Left lung (tissue), 10 donors: ENCODE results near the gene EIF3D. TPM values are rescaled to one million over a fixed set of nuclear protein-coding genes. Genes with fewer than 3 reads are reported as not detected.
A peak's percentile ranks its signal among the peaks of the same experiment; 100 is the strongest.

Experiments used
- ATAC-seq: fragments of 200-7000 bp; cut with Tn5 transposase; one replicate; pipeline ENCODE4 v1.9.1; 2020; ENCODE audit warnings: moderate library complexity
- DNase-seq, 4 donors: peaks; one replicate each; pipeline ENCODE4 v3.0.0-alpha.2; 2013 to 2020
- H3K27ac ChIP-seq, 2 donors: fragments of 200-600 bp; sonication (generic) in 1 of 2; one replicate each; pipeline versions ENCODE4 v1.5.0 to v1.8.0; 2020 to 2021
- H3K27me3 ChIP-seq, 2 donors: fragments of 200-600 bp; sonication (generic) in 1 of 2; one replicate each; pipeline versions ENCODE4 v1.5.0 to v1.8.0; 2020 to 2021
- H3K36me3 ChIP-seq, 2 donors: fragments of 200-600 bp; sonication (generic) in 1 of 2; one replicate each; pipeline versions ENCODE4 v1.5.0 to v1.8.0; 2020 to 2021
- H3K4me1 ChIP-seq, 2 donors: fragments of 200-600 bp; one replicate each; pipeline ENCODE4 v1.8.0; 2021
- H3K4me3 ChIP-seq, 2 donors: fragments of 200-600 bp; sonication (generic) in 1 of 2; one replicate each; pipeline versions ENCODE4 v1.5.0 to v1.8.0; 2020 to 2021; ENCODE audit warnings: mild to moderate bottlenecking in 1 of 2
- H3K9me3 ChIP-seq, 2 donors: fragments of 200-600 bp; sonication (generic) in 1 of 2; one replicate each; pipeline versions ENCODE4 v1.5.0 to v1.8.0; 2020 to 2021
- CTCF ChIP-seq, 2 donors: fragments of 200-600 bp; sonication (generic) in 1 of 2; IDR thresholded peaks; one replicate each; pipeline versions ENCODE4 v1.5.0 to v1.8.0; 2021; ENCODE audit warnings: antibody characterized with exemption in 2 of 2
- intact Hi-C, 2 donors: fragments of 100-400 bp; cut with DNase I; formaldehyde crosslinking; loops; one replicate each; pipeline versions ENCODE4 v1.11.2 to v1.14.2; 2022
- polyA plus RNA-seq, 6 donors: library from polyadenylated mRNA; unstranded; fragments of 120-200 nt; gene quantifications; one replicate each; pipeline ENCODE4 v1.2.1, GENCODE V29; 2013; ENCODE audit not compliant: insufficient read length in 6 of 6
- total RNA-seq, 2 donors: library from RNA; stranded (reverse); fragmentation: NEBNext Ultra II Directional; extraction: Animal tissue kit (Norgen Biotek cat#: 25700); gene quantifications; one replicate each; pipeline ENCODE4 v1.2.1, GENCODE V29; 2021
- donor health status: DM: no; HTN: yes; CAD: no.
- donor health status: DM: no; HTN: no; CAD: no.

Gene EIF3D
- total and polyA plus RNA-seq, 8 donors, result 116 to 294 (median 273) TPM

GRCh38 chr22:36465232-36466021 lies 63.5 kb downstream of the EIF3D start:
- no peak for TF ChIP-seq CTCF (IDR thresholded peaks at IDR 0.05)
- peak overlapping the region; percentile 77 to 86 for H3K27ac ChIP-seq
- H3K36me3 ChIP-seq, result peaks cover 0 to 4% of the 10 kb centered on the region in 2 donors
- intact Hi-C loops, result loop anchor here (10.0 kb wide), 1 partner anchor 141 kb away; no protein-coding TSS in a partner anchor
- peaks cover 52 to 80% of the 10 kb centered on the region in 2 donors for H3K4me1 ChIP-seq
- no peak overlapping the region for H3K4me3 ChIP-seq
- DNase-seq, result peak in 2 of 4 donors; percentile 79 to 89
- ATAC-seq, result peak; percentile 67
- no peaks in the 10 kb centered on the region for H3K9me3 ChIP-seq
- H3K27me3 ChIP-seq, result no peaks in the 10 kb centered on the region

- intact Hi-C loops, result loop anchor here (10.0 kb wide), 1 partner anchor 140 kb away; no protein-coding TSS in a partner anchor
- no peaks in the 10 kb centered on the region for H3K9me3 ChIP-seq
- peak overlapping the region; percentile 77 to 86 for H3K27ac ChIP-seq
- no peaks in the 10 kb centered on the region for H3K27me3 ChIP-seq
- no peak for TF ChIP-seq CTCF (IDR thresholded peaks at IDR 0.05)
- no peak for DNase-seq
- no peak overlapping the region for H3K4me3 ChIP-seq
- ATAC-seq, result no peak
- peaks cover 0 to 4% of the 10 kb centered on the region in 2 donors for H3K36me3 ChIP-seq
- peaks cover 49 to 74% of the 10 kb centered on the region in 2 donors for H3K4me1 ChIP-seq
These were observed 64.2 kb downstream of the EIF3D start for GRCh38 chr22:36464715-36465231.

- H3K27me3 ChIP-seq, result no peaks in the 10 kb centered on the region
- peak overlapping the region; percentile 77 to 86 for H3K27ac ChIP-seq
- H3K9me3 ChIP-seq, result no peaks in the 10 kb centered on the region
- intact Hi-C loops, result loop anchor here (10.0 kb wide), 1 partner anchor 139 kb away; no protein-coding TSS in a partner anchor
- ATAC-seq (peak; percentile 3), DNase-seq (no peak)
- no peak for TF ChIP-seq CTCF (IDR thresholded peaks at IDR 0.05)
- no peak overlapping the region for H3K4me3 ChIP-seq
- peaks cover 48 to 64% of the 10 kb centered on the region in 2 donors for H3K4me1 ChIP-seq
- peaks cover 0 to 4% of the 10 kb centered on the region in 2 donors for H3K36me3 ChIP-seq
These were observed 65.2 kb downstream of the EIF3D start for GRCh38 chr22:36463783-36464184.

DNA sequence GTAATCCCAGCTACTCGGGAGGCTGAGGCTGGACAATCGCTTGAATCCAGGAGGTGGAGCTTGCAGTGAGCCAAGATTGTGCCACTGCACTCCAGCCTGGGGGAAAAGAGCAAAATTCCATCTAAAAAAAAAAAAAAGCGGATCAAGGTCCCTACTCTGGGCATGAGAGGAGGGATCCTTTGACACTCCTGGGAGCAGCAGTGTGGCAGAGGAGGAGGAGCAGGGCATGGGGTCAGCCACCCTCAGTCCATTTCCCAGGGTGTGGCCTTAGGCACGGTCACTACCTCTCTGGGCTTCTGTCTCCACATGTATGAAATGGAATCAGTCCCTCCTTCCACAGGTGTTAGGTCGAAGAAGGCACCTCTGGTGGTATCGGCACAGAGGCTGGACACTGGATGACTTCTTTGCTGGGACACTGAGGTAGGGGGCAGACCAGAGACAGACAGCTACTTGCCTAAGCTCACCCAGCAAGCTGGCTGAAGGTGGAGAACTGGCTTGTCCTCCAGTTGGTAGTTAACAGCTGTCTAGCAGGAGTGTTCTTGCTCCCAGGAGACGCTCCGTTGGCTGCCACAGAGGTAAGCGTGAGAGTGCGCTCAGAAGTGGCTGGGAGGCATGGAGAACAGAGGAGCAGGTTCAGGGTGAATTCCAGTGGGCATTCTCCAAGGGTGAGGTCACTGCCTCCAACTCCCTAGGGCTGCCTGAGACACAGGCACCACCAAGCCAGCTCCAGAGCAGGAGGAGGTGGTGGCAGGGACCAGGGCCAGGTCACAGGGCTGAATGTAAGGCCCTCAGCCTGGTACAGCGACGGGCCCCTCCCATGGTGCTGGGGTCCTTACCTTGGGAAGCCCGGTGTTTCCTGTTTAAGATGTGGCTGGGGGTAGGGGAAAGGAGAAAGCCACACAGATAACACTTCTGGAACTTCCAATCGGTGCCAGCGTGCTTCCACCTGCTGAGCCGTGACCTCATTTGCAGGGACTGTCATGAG lies 67.0 kb downstream of the EIF3D start:
- Histone ChIP-seq H3K27ac (peak overlapping the region; percentile 77 to 86), H3K4me3 (no peak overlapping the region), H3K27me3 (no peaks in the 10 kb centered on the region), H3K4me1 (peaks cover 33 to 60% of the 10 kb centered on the region in 2 donors), H3K9me3 (no peaks in the 10 kb centered on the region), H3K36me3 (peaks cover 0 to 2% of the 10 kb centered on the region in 2 donors)
- DNase-seq (peak in 3 of 4 donors; percentile 36 to 87 (median 80)), ATAC-seq (peak; percentile 78)
- intact Hi-C loops, result loop anchor here (10.0 kb wide), 1 partner anchor 137 kb away; no protein-coding TSS in a partner anchor
- TF ChIP-seq CTCF (IDR thresholded peaks at IDR 0.05), result no peak

Other genes with a start within 250 kb of the EIF3D start
- gene MYH9, start 141.2 kb downstream of the EIF3D start, total RNA-seq, result 100 to 1,000 TPM; 754 to 761 TPM
- gene MYH9, start 141.2 kb downstream of the EIF3D start, polyA plus RNA-seq, result 100 to 1,000 TPM; 225 to 278 (median 252) TPM
- 10 to 100 TPM; 64.4 to 65.3 TPM for gene TXN2, start 47.5 kb downstream of the EIF3D start, total RNA-seq
- gene TXN2, start 47.5 kb downstream of the EIF3D start, polyA plus RNA-seq, result 100 to 1,000 TPM; 105 to 122 (median 108) TPM
- 10 to 100 TPM; 17.2 to 22.1 TPM for gene FOXRED2, start 22.1 kb downstream of the EIF3D start, total RNA-seq
- 10 to 100 TPM; 18.1 to 25.0 (median 22.0) TPM for gene FOXRED2, start 22.1 kb downstream of the EIF3D start, polyA plus RNA-seq
- not detected for gene CACNG2, start 174.6 kb upstream of the EIF3D start, total RNA-seq
- gene CACNG2, start 174.6 kb upstream of the EIF3D start, polyA plus RNA-seq, result not detected
- 10 to 100 TPM; 24.5 to 28.0 TPM for gene IFT27, start 247.0 kb upstream of the EIF3D start, total RNA-seq
- 10 to 100 TPM; 41.4 to 59.0 (median 50.7) TPM for gene IFT27, start 247.0 kb upstream of the EIF3D start, polyA plus RNA-seq